ENCODE data around the gene C2orf49.

GRCh38 chr2:105325389-105325963 lies 11.9 kb upstream of the C2orf49 start:
- TF ChIP-seq CTCF (IDR thresholded peaks at IDR 0.05) (no peak), REST (IDR thresholded peaks at IDR 0.05; ENCODE audit: insufficient read depth in 1 of 2, low read depth in 2 of 2, low read length in 1 of 2) (no peak)

All from Panc1 (cell line).